GM18873 (cell line): ENCODE results near the gene DPP4.

Experiments used
- ATAC-seq: cut with Tn5 transposase; IDR thresholded peaks from one replicate; pipeline ENCODE4 v1.9.1; 2021; ENCODE audit warnings: mild to moderate bottlenecking, moderate library complexity, moderate number of reproducible peaks; ENCODE audit not compliant: unreplicated experiment, low FRiP score

The DPP4 gene

DNA sequence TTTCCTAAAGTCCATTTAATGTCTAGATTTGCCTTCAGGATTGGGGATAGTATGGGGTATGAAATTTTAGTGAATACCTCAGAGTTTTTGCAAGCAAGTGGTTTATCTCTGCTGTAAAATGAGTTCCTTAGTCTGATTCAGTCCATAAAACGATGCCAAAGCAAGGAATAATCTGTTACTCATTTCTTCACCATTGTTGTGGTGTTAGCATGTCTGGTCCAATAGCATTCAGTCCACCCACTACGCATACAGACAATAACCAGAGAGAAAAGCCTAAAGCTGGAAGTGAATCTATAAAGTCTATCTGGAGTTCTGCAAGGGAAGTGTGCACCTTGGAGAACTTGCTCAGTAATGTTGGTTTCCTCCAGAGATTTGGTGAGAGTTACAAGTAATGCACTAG, 12.9 kb upstream of the DPP4 start:
- ATAC-seq, result no peak

DNA sequence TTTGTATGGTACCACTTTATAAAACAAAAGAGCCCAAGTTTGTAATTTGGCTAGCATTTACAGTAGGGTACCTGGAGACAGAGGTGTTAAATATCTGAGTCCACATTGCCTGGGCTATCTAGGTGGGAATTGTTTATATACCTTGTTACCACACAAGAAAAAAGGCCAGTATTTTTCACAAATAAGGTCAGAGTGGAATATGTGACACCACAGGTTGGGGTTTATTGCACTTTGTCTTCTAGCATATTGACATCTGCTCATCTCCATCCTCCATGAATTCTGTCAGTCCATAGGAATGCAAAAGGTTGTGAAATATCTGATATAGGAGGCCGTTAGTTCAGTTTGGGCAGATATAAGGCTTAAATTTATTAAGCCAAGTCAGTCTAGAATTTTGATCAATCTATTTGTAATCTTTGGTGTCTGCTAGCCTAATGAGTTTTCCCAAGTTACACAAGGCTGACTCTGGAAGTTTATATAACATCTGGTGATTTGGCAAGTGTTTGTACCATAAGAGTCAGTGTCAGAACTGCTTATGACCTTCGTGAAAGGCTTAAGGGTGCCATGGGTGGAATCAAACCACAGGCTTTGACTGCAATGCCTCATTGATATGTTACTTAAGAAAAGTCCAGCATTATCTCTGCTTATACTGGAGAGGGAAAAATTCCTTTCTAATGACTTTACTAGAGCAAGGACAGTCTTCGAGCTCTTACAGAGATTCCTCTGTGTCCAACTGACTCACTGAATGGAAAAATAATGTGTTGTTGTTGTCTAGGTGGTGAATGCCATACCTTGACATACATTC, 11.3 kb upstream of the DPP4 start:
- ATAC-seq, result no peak

DNA sequence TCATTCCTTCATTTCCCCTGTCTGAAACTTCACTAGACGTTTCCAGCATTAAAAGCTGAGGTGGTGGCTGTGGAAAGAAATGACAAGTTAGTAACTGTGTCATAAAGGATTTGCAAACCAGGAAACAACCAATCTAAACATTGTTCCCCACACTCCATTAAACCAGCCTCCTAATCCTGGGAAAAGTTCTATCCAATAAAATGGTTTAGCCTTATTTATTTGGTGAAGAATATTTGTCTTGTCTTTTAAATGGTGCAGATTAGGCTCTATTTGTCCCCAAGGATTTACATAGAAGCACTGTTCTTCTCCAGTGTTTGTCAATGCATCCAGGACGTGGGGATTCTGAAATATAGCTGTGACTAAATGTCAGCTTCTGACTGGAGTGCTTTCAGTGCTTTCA, 10.5 kb upstream of the DPP4 start:
- no peak for ATAC-seq

GRCh38 chr2:162082681-162083080, 8.7 kb upstream of the DPP4 start:
- no peak for ATAC-seq

DNA sequence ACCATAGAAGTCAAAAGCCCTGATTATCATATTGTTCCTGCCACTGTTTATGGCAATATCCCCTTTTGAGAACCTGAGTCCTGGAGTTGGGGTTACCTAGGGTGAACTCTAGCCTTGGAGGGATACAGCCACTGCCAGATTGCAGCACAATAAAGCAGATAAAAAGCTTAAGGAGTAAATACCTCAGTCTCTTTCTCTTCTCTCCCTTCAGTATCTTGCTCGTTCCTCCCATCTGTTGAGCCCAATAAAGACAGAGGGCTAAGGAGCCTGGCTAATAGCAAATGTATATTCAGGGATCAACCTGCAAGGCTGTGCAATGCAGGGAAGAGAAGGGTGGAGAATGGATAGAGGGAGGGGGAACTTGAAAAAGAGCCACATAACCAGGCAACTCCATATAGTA, 8.0 kb upstream of the DPP4 start:
- ATAC-seq, result no peak

DNA sequence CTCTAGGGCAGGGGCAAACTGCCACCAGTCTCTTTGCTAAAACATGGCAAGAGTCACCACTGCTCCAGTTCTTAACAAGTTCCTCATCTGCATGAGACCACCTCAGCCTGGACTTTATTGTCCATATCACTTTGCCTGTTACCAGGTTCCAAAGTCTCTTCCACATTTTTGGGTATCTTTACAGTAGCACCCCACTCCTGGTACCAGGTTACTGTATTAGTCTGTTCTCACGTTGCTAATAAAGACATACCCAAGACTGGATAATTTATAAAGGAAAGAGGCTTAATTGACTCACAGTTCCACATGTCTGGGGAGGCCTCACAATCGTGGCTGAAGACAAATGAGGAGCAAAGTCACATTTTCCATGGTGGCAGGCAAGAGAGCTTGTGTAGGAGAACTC, 5.5 kb upstream of the DPP4 start:
- no peak for ATAC-seq

DNA sequence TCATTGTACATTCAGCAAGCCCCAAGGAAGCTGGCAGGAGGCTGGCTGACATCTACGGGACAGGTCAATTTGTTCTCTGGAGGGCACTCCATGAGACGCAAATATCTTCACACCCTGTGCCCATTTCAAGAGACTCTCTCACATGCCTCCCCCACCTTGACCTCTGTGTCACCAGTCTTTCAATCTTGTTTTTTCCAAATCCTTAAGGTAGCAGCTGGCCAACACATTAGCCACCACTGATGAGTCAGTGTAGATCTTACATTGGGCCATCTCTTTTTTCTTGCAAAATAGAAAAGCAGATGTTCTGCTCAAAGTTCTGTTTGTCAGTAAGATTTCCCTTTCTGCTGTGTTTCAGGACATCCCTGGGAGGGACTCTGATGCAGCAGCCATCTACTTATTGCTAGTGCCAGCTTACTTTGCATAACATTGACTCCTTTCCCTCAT, 1.7 kb upstream of the DPP4 start:
- no peak for ATAC-seq

- no peak for ATAC-seq
Observed at GRCh38 chr2:162074928-162075688, 1.1 kb upstream of the DPP4 start.

GRCh38 chr2:162074632-162074895, 549 bp upstream of the DPP4 start:
- ATAC-seq, result no peak

DNA sequence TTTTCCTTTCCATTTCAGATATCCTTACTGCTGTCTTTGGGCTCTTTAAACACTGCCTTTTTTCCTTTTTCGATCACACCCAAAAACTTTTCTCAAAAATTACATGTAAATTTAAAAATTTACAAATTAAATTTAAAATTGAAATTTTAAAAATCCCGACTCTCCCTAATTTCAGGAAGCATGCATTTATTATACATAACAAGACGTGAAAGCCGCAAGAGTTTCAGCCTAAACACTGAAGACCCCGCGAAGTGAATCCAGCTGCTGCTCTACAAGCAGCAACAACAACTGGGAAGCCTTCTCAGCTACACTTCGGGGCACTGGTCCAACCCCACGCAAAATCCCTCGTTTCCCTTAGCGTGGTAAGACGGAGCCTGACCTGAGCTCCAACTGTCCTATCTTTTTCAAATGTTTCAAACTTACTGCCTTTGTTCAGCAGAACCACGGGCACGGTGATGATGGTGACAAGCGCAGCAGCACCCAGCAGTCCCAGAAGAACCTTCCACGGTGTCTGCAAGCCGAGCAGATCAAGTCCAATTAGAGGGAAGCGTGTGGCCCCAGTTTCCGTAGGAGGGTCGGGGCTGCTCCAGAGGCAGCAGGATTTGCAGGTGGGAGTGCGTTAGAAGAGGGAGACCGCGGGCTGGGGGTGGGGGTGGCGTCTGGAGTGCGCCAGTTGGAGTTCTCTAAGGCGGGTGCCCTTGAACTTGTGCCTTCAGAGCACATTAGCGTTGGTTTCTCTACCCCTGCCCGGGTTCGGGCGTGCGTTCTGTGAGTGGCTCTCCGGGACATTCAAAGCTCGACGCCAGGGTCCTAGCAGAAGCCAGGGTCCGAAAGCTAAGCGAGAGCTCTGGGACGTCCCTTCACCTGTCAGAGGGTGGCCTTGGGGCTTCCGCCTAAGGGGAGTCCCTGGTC, 783 bp downstream of the DPP4 start:
- no peak for ATAC-seq

DNA sequence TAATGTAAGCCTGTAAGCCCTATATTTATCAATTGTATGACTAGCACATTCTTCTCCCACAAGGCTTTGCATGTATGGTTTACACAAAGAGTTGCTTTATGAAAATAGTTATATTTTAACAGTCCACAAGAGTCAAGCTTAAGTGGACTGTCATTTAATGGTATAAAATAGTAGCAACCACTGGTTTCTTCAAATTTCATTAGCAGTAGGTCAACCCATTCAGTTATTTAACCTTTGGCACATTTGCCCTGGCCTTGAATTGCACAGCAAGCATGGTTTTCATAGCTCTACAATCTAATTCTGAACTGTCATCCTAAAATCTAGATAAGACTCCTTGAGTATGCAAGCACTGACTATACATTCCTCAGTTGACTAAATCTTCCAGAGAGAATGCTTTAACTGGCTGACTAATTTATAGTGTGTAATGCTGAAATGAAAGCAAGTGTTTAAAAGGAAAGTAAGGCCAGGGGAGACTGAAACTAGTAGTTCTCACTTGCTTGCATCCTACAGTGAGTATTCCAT, 1.8 kb downstream of the DPP4 start:
- peak; percentile 67 for ATAC-seq

- no peak for ATAC-seq
Observed at GRCh38 chr2:162071001-162071400, 3.0 kb downstream of the DPP4 start.

GRCh38 chr2:162070228-162070936, 3.6 kb downstream of the DPP4 start:
- ATAC-seq, result no peak

DNA sequence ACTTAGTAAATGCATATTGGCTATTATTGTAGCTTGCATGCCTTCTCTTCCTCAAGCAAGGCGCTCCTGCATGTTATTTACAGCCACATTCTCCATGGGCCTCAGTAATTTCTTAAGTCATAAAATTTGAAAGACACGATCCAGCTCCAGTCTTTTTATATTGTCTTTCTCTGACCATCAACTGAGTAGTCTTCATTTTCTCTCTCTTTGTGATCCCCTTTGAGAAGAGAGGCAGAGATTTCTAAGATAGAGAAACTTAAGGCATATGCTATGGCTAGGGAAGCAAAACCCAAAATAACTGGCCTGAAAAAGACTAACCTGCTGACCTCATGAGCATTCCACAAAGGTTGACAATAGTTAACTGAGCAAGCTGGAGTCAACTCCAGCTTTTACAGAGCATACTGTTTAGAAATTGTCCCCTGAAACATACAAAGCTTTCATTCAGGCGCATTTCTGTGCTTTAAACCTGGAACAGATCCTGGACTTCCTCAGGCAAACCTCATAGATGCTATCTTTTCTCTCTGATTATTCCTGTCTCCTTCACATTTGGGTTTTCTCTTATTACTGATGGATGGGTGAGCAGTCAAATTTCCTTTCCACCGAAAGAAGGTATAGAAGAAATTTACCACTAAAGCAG, 4.6 kb downstream of the DPP4 start:
- ATAC-seq, result no peak

DNA sequence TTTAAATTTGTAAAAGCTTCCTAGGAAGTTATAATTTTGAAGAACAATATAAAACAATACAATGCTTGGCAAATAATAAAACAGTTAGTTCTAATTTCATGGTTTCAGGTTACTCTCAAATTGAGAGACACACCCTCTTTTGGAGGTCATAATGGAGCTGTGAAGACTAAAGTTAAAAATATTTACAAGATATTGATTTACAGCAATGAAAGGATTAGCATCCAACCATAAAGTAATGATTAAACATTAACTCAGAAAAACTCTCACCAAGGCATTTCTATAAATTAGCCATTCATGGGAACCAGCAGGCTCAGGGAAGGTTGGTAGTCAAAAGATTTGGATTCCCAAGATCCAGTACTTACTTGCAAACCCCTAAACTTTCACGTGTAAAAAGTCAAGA, 6.4 kb downstream of the DPP4 start:
- no peak for ATAC-seq

DNA sequence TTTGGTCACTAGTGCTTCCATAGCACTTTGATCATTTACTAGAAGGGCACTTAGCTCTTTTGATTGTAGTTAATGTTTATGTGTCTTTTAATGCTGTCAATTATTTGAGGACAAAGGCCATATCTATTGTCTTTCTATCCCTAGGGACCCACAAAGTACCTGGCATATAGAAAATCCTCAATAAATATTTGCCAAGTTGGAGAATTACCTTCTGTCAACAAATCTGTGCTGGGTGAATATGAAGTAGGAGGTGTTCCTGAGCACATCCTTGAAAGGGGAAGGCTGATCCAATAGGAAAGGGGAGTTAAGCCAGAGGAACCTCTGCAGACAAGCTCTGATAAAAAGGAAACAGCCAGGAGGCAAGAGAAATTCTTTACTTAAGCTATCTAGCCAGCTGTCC, 8.2 kb downstream of the DPP4 start:
- no peak for ATAC-seq

- peak; percentile 36 for ATAC-seq
Observed at GRCh38 chr2:162063899-162064298, 10.1 kb downstream of the DPP4 start.

GRCh38 chr2:162063281-162063680, 10.7 kb downstream of the DPP4 start:
- no peak for ATAC-seq

GRCh38 chr2:162062559-162062958, 11.5 kb downstream of the DPP4 start:
- no peak for ATAC-seq

- ATAC-seq, result no peak
Observed at GRCh38 chr2:162061021-162061420, 13.0 kb downstream of the DPP4 start.
